ENCODE data around the gene GSTO1.

GSTO1 gene

DNA sequence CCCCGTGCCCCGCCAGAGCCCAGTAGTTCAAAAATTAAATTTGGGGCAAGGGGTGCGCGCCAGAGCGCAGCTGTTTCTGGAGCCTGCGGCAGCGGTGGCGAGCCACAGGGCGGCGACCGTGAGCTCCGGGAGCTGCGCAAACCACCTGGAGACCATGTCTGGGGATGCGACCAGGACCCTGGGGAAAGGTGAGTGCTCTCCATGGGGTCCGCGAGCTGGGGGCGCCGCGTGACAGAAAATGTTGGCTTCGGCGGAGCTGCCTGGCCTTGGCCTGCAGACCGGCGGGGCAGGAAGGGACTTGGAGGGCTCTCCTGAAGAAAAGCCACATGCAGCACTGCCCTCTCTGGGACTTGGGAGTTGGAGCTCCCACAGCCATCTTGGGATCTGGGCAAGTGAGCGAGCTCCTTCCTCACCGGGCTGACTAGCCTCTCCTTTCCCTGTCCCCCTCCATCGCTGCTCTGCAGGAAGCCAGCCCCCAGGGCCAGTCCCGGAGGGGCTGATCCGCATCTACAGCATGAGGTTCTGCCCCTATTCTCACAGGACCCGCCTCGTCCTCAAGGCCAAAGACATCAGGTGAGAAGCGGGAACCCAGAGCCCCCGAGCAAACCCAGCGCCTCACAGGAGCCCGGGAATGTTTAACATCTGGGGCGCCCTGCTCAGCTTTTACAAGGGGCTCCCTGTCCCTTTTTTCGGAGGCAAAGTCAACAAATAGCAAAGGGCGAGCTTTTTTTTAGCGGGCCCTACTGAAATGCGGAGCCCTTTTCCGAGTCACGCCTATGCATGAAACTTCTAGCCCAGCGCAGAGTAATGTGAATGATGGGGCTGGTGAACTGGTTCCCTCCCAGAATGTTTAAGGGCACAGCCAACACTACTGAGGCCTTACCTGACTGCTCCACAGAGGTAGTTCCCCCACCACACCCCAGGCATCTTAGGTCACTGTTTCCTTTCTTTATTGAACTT, 20.4 kb downstream of the GSTO1 start:
- peak; percentile 28 to 38 for DNase-seq (ENCODE audit: low read depth in 2 of 2)

DNA sequence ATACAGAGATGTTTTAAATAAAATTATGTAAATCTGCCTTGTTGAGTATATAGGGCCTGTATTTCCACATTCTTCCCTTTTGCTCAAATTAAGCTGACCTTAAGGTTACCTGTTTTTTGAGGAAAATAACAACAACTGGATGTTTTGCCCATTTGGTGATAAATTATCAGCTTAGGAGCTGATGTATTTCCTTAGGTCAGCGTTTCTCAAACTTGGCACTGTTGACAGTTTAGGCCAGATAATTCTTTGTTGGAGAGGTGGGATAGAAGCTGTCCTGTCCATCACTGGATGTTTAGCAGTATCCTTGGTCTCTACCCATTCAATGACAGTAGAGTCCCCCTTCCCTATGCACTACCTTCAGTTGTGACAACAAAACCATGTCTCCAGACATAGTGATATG, 21.5 kb downstream of the GSTO1 start:
- no peak for DNase-seq (ENCODE audit: low read depth in 2 of 2)

DNA sequence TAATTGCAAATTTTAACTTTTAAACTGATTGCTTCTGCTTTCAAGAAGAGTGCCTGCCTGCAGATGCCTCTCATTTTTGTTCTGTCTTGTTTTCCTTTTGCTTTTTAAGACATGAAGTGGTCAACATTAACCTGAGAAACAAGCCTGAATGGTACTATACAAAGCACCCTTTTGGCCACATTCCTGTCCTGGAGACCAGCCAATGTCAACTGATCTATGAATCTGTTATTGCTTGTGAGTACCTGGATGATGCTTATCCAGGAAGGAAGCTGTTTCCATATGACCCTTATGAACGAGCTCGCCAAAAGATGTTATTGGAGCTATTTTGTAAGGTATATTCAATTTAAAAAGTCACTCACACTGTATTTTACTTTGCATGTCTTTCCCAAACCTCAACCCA, 23.1 kb downstream of the GSTO1 start:
- no peak for DNase-seq (ENCODE audit: low read depth in 2 of 2)

DNA sequence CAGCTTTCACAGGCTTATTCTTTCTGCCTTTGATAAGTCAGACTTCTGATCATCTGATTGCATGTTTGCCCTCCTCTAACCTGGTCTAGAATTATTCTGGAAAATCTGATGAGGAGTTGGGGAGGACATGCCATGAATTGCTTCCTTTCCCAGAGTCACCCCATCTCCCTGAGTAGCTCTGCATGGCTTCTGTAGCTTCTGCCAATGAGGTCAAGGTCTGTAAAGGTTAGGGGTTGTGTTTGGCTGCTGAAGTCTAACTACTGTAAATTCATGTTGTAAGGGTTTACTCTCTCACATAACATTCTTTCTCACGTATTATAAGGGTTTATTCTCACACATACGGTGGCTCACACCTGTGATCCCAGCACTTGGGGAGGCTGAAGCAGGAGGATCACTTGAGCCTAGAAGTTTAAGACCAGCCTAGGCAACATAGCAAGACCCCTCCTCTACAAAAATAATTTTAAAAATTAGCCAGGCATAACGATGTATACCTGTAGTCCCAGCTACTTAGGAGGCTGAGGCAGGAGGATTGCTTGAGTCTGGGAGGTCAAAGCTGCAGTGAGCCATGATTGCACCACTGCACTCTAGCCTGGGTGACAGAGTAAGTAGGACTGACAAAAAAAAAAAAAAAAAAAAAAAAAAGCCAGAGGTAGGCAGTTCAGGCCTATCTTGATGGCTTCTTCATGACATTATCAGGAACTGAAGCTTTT, 25.0 kb downstream of the GSTO1 start:
- DNase-seq (ENCODE audit: low read depth in 2 of 2), result no peak

DNA sequence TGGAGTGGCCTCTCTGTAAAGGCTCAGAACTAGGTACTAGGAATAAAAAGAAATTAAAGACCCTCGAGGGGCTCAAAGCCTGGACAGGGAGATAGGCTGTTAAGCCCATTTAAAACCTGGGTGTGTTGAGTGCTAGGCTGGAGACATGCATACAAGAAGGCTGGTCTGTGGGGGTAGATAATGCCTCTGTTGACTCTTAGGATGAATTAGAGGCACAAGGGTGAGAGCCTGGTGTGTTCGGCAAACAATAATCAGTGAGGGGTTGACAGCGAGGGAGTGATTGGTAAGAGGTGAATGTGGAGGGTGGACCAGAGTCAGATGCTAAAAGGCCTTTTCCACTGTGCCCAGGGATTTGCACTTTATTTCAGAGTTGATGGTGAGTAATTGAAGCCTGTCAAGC, 27.0 kb downstream of the GSTO1 start:
- DNase-seq (ENCODE audit: low read depth in 2 of 2), result no peak

DNA sequence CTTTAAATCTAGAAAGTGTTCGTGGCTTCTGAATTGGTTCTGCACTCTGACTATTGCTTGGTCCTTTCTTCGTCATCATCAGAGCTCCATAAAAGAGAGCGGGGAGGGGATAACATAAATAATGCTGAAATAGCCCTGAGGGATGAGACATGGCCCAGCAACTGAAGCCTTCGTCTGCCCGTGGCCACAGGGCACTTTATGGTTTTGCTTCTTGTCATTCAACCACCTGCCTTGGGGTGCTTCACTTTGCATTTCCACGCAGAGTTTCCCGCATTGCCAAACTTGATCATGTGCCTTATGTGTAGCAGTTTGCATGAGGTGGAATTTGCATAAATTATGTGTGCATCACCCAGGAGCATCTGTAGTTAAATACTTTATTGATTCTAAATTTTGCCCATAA, 30.2 kb downstream of the GSTO1 start:
- no peak for DNase-seq (ENCODE audit: low read depth in 2 of 2)

DNA sequence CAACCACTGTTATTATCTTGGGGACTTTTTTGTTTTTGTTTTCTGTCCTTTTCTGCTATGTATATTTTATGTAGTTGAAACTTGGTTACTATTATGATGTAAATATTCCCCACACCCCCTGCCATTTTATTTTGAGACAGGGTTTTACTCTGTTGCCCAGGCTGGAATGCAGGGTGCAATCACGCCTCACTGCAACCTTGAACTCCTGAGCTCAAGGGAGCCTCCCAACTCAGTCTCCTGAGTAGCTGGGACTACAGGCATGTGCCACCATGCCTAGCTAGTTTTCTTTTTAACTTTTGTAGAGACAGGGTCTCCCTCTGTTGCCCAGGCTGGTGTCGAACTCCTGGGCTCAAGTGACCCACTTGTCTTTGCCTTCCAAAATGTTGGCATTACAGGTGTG, 32.2 kb downstream of the GSTO1 start:
- no peak for DNase-seq (ENCODE audit: low read depth in 2 of 2)

DNA sequence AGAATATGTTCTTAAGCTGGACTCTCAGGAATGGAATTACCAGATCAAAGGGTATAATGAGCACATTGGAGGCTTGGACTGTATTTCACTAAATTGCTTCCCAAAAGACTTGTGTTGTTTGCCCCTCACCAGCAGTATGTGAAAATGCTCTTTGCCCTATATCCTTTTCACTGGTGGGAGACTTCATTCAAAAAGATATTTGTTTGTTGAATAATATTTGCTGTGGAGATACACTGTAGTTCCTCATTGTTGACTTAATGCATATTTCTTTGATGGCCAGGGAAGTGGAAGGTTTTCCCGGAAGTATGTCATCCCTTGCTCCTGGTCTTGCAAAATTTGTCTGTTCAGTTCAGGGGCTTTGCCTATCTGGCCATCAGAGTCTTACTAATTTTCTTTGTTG, 33.7 kb downstream of the GSTO1 start:
- no peak for DNase-seq (ENCODE audit: low read depth in 2 of 2)

DNA sequence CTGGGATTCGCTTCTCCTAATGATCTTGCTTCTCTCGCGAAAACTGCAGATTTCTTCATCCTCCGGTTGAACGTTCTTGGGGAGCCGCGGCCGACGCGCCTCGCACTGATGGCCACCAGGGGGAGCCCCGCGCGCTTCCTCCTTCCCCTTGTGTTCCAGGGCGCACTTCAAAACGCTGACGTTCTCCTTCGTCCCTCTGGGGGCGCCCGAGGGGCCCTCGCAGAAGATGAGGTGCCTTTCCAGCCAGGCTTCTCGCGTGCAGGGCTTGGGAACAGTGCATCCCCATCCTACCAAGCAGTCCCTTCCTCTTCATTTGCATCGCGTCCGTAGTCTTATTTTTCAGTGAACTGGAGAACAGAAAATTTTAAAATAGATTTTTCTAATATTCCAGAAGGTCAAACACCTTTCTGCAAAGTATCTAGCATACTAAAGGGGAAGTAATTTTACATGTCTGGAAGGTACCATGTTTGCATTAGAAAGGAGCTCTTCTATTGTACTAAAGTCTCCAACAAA, 36.8 kb downstream of the GSTO1 start:
- peak; percentile 76 for DNase-seq (ENCODE audit: low read depth in 2 of 2)

DNA sequence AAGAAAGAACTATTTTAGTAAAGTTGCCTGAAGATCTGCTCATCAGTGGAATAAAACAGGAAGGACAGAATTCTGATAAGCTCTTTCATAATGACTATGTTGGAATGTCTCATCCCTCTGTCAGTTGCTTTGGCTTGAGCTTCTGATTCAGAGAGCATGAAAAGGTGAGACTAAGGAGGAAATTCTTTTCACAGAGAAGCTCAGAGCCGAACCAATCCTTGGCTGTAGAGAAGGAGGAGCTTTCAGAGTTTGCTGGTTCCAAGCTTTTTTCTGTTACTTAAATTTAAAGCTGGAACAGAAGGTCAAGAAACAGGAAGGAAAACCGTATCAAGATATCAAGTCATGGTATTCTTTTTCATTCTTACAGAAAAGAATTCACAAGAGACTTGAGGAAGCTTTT, 38.3 kb downstream of the GSTO1 start:
- DNase-seq (ENCODE audit: low read depth in 2 of 2), result no peak

DNA sequence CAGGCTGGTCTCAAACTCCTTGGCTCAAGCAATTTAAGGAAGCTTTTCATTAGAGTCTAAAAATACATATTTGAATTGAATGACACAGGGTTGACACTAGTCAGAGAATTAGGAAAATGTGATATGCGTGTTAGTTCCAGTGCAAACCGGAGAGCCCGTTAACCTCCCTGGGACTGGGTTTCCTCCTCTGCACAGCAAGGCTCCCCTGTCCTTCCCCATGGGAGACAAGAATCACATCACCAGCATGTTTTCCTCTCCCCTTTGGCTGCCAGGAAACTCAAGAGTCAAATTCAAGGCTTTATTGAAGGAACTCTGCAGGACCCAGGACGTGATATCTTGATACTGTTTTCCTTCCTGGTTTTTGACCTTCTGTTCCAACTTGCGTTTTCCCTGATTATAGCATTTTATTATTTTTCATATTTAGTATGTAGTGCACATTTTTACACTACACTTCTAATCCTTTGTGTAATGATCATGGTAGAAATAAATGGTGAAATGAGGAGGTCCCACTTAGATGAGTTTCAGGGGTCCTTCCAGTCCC, 39.2 kb downstream of the GSTO1 start:
- DNase-seq (ENCODE audit: low read depth in 2 of 2), result no peak

DNA sequence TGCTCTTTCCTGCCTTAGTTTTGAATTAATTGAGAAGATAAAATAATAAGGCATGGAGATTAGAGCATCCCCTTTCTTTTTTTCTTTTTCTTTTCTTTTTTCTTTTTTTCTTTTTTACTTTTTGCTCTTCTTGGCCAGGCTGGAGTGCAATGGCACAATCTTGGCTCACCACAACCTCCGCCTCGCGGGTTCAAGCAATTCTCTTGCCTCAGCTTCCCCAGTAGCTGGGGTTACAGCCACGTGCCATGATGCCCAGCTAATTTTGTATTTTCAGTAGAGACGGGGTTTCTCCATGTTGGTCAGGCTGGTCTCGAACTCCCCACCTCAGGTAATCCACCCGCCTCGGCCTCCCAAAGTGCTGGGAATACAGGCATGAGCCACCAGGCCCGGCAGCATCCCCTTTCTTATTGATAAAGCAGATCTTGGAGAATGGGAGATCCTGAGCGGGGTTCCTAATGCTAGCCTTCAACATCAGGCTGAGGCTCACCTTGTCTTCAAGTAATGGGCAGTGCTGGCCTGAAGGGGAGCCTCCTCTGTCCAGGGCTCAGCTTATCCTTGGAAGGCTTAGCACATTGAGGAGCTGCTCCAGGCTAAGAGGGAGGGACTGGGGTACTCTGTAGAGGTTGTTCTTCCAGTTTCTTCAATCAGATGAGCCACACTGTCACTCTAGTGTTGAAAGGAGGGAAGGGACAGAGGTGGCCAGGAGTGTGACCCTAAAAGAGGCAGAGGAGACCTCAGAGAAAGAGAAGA, 42.2 kb downstream of the GSTO1 start:
- DNase-seq (ENCODE audit: low read depth in 2 of 2), result no peak

DNA sequence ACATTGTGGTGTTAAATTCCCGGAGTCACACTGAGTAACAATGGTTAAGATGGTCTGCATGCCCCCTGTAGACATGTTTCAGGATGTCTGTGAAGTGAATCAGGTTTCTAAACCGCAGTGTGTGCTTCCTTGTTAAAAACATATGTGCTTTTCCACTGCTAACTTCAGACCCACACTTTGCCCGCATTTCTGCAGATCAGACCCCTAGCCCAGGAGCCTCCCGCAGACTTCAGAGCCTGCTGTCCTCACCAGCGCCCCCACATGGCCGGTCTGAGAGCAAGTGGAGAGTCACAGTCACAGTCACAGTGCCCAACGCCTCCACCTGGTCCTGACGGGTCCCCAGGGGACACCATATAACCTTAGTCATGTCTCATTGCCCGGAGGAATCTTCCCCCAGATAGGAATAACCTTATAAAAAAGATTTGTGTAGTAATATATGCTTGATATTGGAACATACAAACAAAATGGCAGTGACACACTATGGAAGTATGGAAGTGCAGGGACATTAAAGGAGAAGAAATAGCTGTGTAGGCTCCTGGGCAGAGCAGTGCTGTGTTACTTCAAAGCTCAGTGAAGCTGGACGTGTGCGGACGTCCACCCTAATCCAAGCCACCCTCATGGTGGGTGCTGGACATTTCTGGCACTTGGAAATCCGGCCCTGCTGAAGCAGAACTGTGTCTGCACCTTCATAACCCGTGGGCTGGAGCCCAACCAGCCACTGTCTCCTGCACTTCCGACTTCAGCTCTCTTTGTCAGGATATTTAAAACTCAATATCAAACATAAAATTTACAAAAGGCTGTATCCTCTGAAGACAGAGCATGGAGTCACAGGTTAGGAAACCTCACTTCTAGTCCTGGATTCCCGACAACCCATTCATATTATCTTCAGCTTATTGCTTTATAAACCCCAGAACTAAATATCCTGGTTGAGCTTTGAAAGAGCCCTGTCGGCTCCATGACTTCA, 43.3 kb downstream of the GSTO1 start:
- DNase-seq (ENCODE audit: low read depth in 2 of 2), result peak in 1 of 2 donors; percentile 27

DNA sequence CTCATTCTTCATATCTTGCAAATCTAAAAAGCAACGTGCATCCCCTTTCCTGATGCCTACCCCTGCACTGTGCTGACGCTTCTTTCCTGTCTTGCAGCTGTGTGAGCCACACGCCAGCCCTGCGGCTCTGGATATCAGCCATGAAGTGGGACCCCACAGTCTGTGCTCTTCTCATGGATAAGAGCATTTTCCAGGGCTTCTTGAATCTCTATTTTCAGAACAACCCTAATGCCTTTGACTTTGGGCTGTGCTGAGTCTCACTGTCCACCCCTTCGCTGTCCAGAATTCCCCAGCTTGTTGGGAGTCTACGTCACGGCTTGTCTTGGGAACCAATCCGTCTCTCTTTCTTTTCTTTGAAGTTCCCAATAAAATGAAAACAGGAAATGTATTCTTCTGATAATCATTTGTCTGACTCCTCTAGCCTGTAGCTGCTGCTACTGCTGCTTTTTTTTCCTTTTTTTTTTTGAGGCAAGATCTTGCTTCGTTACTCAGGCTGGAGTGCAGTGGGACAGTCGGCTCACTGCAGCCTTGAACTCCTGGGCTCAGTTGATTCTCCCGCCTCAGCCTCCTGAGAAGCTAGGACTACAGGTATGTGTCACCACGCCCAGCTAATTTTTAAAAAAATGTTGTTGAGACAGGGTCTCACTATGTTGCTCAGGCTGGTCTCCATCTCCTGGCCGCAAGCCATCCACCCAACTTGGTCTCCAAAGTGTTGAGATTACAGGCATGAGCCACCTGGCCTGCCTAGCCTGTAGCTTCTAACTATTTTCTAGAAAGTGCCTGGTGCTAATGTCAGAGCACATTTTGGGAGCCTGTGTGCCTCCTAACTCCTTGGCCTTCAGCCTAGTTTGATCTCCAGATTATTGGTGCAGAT, 44.6 kb downstream of the GSTO1 start:
- DNase-seq (ENCODE audit: low read depth in 2 of 2), result no peak

DNA sequence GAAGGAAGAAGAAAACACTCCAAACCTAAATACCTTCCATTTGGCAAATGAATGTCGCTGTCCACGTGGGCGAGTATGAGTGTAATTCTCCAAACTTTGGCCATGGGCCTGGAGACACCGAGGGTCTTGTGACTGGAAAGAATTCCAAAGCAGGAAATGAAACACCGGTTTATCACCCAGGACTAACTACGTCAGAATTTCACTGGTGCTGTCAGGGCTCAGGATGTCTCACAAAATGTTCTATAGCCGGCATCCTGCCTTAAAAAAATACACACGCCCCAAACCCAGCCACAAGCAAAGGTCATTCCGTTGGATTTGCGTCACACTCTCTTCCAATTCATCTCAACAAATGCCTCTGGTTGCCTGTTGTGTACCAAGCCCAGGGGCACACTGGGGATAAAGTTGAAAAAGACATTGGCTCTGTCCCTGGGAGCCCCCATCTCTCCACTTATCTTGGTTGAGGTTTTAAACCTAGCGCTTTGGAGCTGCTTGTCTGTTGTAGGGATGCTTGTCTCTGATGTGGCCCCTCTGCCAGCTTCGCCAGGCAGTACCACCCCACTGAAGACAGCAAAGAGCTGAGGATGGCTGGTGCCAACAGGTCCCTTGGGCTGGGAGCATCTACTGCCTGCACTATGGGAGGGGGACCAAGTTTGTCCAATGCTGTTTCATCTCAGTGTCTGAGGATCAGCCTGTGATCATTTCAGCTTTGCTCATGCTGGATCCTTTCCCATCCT, 45.5 kb downstream of the GSTO1 start:
- no peak for DNase-seq (ENCODE audit: low read depth in 2 of 2)

DNA sequence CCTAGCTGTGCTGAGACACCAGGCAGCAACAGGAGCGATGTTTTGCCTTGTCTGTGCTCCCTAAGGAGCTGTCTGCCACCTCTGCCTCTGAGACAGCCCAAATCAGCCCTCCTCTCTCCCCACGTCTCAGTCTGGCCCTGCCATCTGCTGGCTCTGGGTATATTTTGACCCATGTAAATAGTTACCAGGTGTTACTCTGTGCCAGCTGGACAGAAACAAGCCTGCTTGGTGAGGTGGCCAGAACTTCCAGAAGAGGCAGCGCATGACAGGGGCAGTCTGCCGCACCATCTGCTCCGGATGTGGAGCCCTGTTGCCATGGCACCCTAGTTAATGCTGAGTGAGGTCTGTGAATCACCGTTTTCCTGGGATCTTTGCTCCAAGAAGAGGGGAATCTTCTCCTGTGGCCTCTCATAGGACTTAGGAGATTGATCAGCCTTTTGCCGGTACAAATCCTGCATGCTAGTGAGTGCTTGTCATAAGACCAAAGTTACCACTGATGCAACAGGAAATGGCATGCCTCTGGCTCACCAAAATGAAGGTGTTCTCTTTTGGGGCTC, 46.1 kb downstream of the GSTO1 start:
- no peak for DNase-seq (ENCODE audit: low read depth in 2 of 2)

DNA sequence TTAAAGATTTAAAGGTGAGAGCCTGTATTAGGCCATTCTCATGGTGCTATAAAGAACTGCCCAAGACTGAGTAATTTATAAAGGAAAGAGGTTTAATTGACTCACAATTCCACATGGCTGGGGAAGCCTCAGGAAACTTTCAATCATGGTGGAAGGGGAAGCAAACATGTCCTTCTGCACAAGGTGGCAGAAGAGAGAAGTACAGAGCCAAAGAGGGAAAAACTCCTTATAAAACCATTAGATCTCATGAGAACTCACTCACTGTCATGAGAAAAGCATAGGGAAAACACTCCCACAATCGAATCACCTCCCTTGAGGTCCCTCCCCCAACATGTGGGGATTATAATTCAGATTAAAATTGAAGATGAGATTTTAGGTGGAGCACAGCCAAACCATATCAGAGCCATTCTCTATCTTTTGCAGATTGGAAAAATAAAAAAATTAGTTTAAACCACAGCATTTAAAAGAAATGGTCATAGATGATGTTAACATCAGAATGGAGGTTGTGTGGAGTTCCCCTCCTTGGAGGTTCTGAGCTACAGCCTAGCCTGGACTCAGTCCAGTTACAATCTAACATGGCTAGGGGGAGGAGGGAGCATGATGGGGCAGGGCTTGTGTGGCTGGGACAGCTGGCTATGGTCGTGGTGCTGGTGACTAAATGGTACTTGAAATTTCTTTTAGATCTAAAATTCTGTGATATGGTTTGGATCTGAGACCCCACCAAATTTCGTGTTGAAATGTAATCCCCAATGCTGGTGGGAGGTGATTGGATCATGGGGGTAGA, 47.4 kb downstream of the GSTO1 start:
- DNase-seq (ENCODE audit: low read depth in 2 of 2), result no peak
